ENCODE data around the gene AKAP3. TPM values are rescaled to one million over a fixed set of nuclear protein-coding genes. Genes with fewer than 3 reads are reported as not detected.

Gene AKAP3
- polyA plus RNA-seq, 1 experiment, result 0.73 TPM

DNA sequence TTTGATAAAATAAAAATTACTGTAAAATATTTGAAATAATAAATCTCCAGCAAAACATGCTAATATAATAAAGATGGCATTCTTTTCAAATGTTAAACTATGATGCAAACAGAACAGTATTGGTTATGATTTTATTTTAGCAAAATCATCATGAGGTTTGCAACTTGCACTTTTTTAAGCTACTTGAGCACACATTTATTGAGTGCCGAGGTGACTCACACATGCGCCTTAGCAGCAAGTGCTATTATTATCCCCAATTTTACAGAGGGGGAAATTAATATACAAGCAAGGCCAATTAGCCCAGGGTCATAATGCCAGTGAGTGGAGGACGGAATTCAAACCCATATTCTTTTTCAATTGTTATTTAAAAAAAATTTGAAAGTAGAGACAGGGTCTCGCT is 79.6 kb downstream of the AKAP3 start:
- Histone ChIP-seq H3K27ac (ENCODE audit: low read depth, low read length) (no peak overlapping the region), H3K4me3 (ENCODE audit: low read depth, low read length) (no peak overlapping the region), H3K9me3 (ENCODE audit: control insufficient read depth, insufficient read depth, low read length) (no peaks in the 10 kb centered on the region), H3K27me3 (ENCODE audit: control insufficient read depth, insufficient read depth, low read length) (no peaks in the 10 kb centered on the region)
- ChIA-PET POLR2A (no interaction called here), CTCF (no interaction called here)
- TF ChIP-seq, protein P1, sequence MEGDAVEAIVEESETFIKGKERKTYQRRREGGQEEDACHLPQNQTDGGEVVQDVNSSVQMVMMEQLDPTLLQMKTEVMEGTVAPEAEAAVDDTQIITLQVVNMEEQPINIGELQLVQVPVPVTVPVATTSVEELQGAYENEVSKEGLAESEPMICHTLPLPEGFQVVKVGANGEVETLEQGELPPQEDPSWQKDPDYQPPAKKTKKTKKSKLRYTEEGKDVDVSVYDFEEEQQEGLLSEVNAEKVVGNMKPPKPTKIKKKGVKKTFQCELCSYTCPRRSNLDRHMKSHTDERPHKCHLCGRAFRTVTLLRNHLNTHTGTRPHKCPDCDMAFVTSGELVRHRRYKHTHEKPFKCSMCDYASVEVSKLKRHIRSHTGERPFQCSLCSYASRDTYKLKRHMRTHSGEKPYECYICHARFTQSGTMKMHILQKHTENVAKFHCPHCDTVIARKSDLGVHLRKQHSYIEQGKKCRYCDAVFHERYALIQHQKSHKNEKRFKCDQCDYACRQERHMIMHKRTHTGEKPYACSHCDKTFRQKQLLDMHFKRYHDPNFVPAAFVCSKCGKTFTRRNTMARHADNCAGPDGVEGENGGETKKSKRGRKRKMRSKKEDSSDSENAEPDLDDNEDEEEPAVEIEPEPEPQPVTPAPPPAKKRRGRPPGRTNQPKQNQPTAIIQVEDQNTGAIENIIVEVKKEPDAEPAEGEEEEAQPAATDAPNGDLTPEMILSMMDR (IDR thresholded peaks at IDR 0.05; ENCODE audit: low read depth, low read length), result no peak
- DNase-seq (ENCODE audit: low read depth, low spot score), result no peak

DNA sequence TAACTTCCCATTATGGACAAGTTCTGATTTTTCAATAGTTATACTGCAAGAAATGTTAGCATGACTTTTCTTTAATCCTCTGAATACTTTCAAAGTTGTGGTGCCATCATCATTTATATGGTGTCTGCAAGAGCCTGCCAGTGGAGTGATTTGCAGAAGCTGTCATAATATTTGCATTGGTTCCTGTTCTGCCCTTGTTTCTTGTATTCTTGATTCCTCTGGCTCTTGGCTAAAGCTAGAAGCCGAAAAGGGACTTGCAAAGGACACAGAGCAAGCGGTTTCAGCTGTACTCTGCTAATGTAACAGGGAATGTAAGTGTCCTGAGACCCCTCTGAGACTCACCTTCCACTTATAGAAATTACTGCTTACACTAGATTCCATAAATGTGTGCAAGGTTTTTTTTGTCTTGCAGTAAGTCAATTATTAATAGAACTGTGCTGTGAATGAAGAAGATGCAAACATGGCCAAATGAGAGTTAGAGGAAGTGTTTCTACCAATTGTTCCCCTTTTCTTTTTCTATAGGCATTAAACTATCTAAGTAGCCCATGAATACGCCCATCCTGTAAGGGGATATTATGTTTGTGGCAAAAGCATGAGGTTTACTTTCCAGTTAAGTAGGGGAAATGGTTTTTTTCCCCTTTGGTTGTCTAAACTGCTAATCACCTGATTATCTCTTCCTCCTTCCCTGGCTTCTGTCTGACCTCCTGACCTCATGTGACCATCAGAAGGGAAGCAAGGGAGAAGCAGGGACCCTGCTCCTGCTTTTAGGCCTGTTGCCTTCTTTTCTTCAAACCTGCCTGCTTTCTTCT is 81.6 kb downstream of the AKAP3 start:
- TF ChIP-seq, protein P1 (IDR thresholded peaks at IDR 0.05; ENCODE audit: low read depth, low read length), result no peak
- Histone ChIP-seq H3K9me3 (ENCODE audit: control insufficient read depth, insufficient read depth, low read length) (no peaks in the 10 kb centered on the region), H3K4me3 (ENCODE audit: low read depth, low read length) (no peak overlapping the region), H3K27me3 (ENCODE audit: control insufficient read depth, insufficient read depth, low read length) (no peaks in the 10 kb centered on the region), H3K27ac (ENCODE audit: low read depth, low read length) (no peak overlapping the region)
- ChIA-PET POLR2A (no interaction called here), CTCF (no interaction called here)
- DNase-seq (ENCODE audit: low read depth, low spot score), result no peak

GRCh38 chr12:4566474-4566873 is 82.4 kb downstream of the AKAP3 start:
- ChIA-PET CTCF (no interaction called here), POLR2A (no interaction called here)
- Histone ChIP-seq H3K27ac (ENCODE audit: low read depth, low read length) (no peak overlapping the region), H3K27me3 (ENCODE audit: control insufficient read depth, insufficient read depth, low read length) (no peaks in the 10 kb centered on the region), H3K4me3 (ENCODE audit: low read depth, low read length) (no peak overlapping the region), H3K9me3 (ENCODE audit: control insufficient read depth, insufficient read depth, low read length) (no peaks in the 10 kb centered on the region)
- DNase-seq (ENCODE audit: low read depth, low spot score), result no peak
- TF ChIP-seq, protein P1 (IDR thresholded peaks at IDR 0.05; ENCODE audit: low read depth, low read length), result no peak

Other genes starting within 250 kb of the AKAP3 start
- not detected in 2 replicates for gene FGF6, start 203.2 kb downstream of the AKAP3 start, polyA plus RNA-seq (2011; rRNA removed)
- gene RAD51AP1, start 110.2 kb downstream of the AKAP3 start, polyA plus RNA-seq (2011; rRNA removed), result 4.3 and 8.2 TPM in 2 replicates
- 71.9 and 79.2 TPM in 2 replicates for gene DYRK4, start 86.8 kb downstream of the AKAP3 start, polyA plus RNA-seq (2011; rRNA removed)
- 81.5 and 83.1 TPM in 2 replicates for gene NDUFA9, start 63 bp upstream of the AKAP3 start, polyA plus RNA-seq (2011; rRNA removed)
- not detected in 2 replicates for gene GALNT8, start 71.3 kb upstream of the AKAP3 start, polyA plus RNA-seq (2011; rRNA removed)

Data from AG04450 (cell line).